Rectal smooth muscle tissue (tissue), 1 donor: ENCODE data around the gene SMARCD1.
"Not testable (repeated sequence)": the region's sequence is repeated elsewhere in the genome, so short reads cannot be mapped to it uniquely, and the experiment has no call there.

ENCODE experiments used
- H3K27ac ChIP-seq: one replicate; pipeline ENCODE4 v1.7.0; 2013; ENCODE audit warnings: low read depth, low read length, inconsistent platforms
- H3K27me3 ChIP-seq: one replicate; pipeline ENCODE4 v1.7.0; 2013; ENCODE audit warnings: low read length; ENCODE audit not compliant: control insufficient read depth, insufficient read depth
- H3K36me3 ChIP-seq: one replicate; pipeline ENCODE4 v1.7.0; 2013; ENCODE audit warnings: low read length; ENCODE audit not compliant: control insufficient read depth, insufficient read depth
- H3K4me1 ChIP-seq: one replicate; pipeline ENCODE4 v1.7.0; 2013; ENCODE audit warnings: low read length; ENCODE audit not compliant: control insufficient read depth, insufficient read depth
- H3K4me3 ChIP-seq: one replicate; pipeline ENCODE4 v1.7.0; 2013; ENCODE audit warnings: low read length
- H3K9ac ChIP-seq: one replicate; pipeline ENCODE4 v1.7.0; 2013; ENCODE audit warnings: low read length

Gene SMARCD1

DNA sequence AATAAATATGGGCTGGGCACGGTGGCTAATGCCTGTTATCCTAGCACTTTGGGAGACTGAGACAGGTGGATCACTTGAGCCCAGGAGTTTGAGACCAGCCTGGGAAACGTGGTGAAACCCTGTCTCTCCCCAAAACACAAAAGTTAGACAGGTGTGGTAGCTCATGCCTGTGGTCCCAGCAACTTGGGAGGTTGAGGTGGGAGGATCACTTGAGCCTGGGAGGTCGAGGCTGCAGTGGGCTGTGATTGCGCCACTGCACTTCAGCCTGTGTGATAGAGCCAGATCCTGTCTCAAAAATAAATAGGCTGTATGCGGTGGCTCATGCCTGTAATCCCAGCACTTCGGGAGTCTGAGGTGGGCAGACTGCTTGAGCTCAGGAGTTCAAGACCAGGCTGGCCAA lies 62.9 kb downstream of the SMARCD1 start:
- not testable (repeated sequence) for H3K36me3 ChIP-seq, H3K9ac ChIP-seq, H3K4me1 ChIP-seq, H3K4me3 ChIP-seq, H3K27ac ChIP-seq, H3K27me3 ChIP-seq

DNA sequence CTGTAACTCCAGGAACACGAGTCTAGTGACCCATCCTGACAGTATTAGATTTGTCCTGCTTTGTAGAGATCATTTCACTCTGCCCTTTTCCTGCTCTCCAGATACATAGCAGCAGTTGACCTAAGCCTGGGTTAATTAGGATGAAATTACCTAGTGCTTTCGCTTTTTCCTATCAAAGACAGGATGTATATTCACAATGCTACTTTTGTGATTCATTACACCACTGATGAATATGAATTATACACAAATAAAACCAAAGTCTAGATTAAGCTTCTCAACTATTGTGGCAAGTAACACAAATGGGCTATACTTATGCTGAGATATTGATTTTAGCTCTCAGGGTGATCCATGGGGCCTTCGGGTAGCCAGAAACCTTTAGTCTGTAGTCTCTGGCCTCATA lies 64.2 kb downstream of the SMARCD1 start:
- no peaks in the 10 kb centered on the region for H3K27me3 ChIP-seq
- H3K36me3 ChIP-seq = no peaks in the 10 kb centered on the region
- H3K9ac ChIP-seq = no peak overlapping the region
- no peak overlapping the region for H3K27ac ChIP-seq
- no peak overlapping the region for H3K4me3 ChIP-seq
- H3K4me1 ChIP-seq = no peaks in the 10 kb centered on the region
